Gastroesophageal sphincter (tissue), 4 donors: ENCODE results near the gene SMAD3. TPM values are rescaled to one million over a fixed set of nuclear protein-coding genes. Genes with fewer than 3 reads are reported as not detected.

Experiments used
- ATAC-seq: fragments of 150-250 bp; one replicate; pipeline ENCODE4 v1.9.1; 2016; ENCODE audit warnings: mild to moderate bottlenecking, moderate library complexity
- H3K27ac ChIP-seq, 4 donors: fragments of 200-600 bp; sonication (generic) in 3 of 4; 1 replicate in 3 of 4; 2 replicates in 1 of 4; pipeline ENCODE4 v1.5.1; 2016 to 2019
- H3K27me3 ChIP-seq: fragments of 200-600 bp; sonication (generic); one replicate; pipeline ENCODE4 v1.5.1; 2019
- H3K36me3 ChIP-seq, 2 donors: fragments of 200-600 bp; sonication (generic); one replicate each; pipeline ENCODE4 v1.5.1; 2019; ENCODE audit warnings: control low read depth in 1 of 2
- H3K4me1 ChIP-seq, 3 donors: fragments of 200-600 bp; sonication (generic); 1 replicate in 2 of 3; 2 replicates in 1 of 3; pipeline ENCODE4 v1.5.1; 2016 to 2019; ENCODE audit warnings: control low read depth in 2 of 3
- H3K4me3 ChIP-seq, 2 donors: fragments of 200-600 bp; sonication (generic); one replicate each; pipeline ENCODE4 v1.5.1; 2019; ENCODE audit warnings: mild to moderate bottlenecking in 1 of 2, moderate library complexity in 1 of 2
- H3K9me3 ChIP-seq, 3 donors: fragments of 200-600 bp; sonication (generic); one replicate each; pipeline ENCODE4 v1.5.1; 2017 to 2019; ENCODE audit warnings: control low read depth in 2 of 3
- EP300 ChIP-seq: sonication (generic); formaldehyde crosslinking; IDR thresholded peaks from one replicate; pipeline ENCODE4 v1.6.1; 2017; ENCODE audit warnings: antibody characterized with exemption, mild to moderate bottlenecking
- POLR2A ChIP-seq, 2 donors: fragments of 450-650 bp; IDR thresholded peaks; one replicate each; pipeline ENCODE4 v1.6.1; 2017; ENCODE audit warnings: antibody characterized with exemption in 2 of 2, mild to moderate bottlenecking in 2 of 2, moderate library complexity in 1 of 2
- POLR2AphosphoS5 ChIP-seq: sonication (generic); formaldehyde crosslinking; IDR thresholded peaks from one replicate; pipeline ENCODE4 v1.6.1; 2017; ENCODE audit warnings: antibody characterized with exemption
- WGBS, 2 donors: methylation state at CpG; one replicate each; pipeline ENCODE4 v1.1.5; 2018; ENCODE audit warnings: low coverage in 1 of 2; 5-methylcytosine and 5-hydroxymethylcytosine counted together
- total RNA-seq, 4 donors: library from RNA; depleted of rRNA; stranded (reverse); fragments of >200 nt; gene quantifications; one replicate each; pipeline ENCODE4 v1.1.0, GENCODE V29; 2016
- TF ChIP-seq, protein P1 (sequence below), 4 experiments: fragments of 200-600 bp in 2 of 4; fragments of 450-650 bp in 2 of 4; sonication (generic) in 1 of 4; IDR thresholded peaks; one replicate each; pipeline ENCODE4 v1.5.1; 2017 to 2019; ENCODE audit warnings: antibody characterized with exemption in 4 of 4, mild to moderate bottlenecking in 2 of 4, moderate library complexity in 2 of 4

SMAD3 gene
- total RNA-seq, 4 donors from 2014 or later: 19.8 to 30.6 (median 25.9) TPM

DNA sequence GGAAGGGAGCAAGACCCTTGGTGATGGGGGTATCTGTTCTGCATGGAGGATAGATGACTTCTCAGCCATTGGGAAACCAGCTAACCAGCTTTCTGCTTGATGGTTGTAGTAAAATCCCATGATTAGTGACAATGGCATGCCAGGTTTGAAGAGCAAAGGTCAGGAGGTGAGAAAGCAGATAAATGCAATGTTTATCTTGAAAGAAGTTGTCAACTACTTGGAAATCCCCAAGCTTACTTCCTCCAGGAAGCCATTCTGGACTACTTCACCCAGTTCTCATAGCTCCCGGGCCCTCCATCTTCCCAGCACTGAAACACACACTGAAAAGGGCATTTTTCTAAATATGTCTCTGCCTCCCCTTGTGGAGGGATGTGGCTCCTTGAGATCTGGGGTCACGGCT is 51.3 kb downstream of the SMAD3 start:
- H3K4me3 ChIP-seq: no peak overlapping the region
- H3K36me3 ChIP-seq: no peaks in the 10 kb centered on the region
- no peaks in the 10 kb centered on the region for H3K9me3 ChIP-seq
- no peak for ATAC-seq
- WGBS, 2 donors: 88 to 93% methylated on average over 2 of the region's 2 CpGs
- no peaks in the 10 kb centered on the region for H3K27me3 ChIP-seq
- peak overlapping the region in 2 of 4 donors; percentile 2 to 33 for H3K27ac ChIP-seq
- H3K4me1 ChIP-seq: peaks cover 4 to 86% (median 57%) of the 10 kb centered on the region in 3 donors
- TF ChIP-seq POLR2AphosphoS5 (no peak), EP300 (no peak)

DNA sequence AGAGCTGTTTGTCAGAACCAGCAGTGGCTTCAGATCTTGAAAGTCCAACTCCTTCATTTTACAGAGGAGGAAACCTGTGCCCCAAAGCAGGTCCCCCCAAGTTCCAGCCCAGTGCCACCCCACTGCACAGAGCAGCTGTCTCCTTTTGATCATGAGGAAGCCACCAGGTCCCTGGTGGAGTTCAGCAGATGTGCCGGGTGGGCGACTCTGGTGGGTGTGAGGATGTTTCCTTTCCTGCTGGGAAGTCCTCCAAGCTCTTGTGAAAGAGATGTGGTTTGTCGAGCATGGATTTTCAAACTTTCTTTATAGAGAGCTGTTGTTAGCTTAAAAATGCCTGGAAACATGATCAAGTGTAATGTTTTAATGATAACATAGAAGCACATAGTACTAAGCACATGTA is 52.0 kb downstream of the SMAD3 start:
- 0% methylated on average over 1 of the region's 3 CpGs; no CpG with 5 or more reads in 1 of the 2 donors for WGBS, 2 donors
- no peaks in the 10 kb centered on the region for H3K27me3 ChIP-seq
- H3K4me3 ChIP-seq: no peak overlapping the region
- H3K4me1 ChIP-seq: peaks cover 4 to 92% (median 62%) of the 10 kb centered on the region in 3 donors
- peak overlapping the region in 3 of 4 donors; percentile 2 to 33 (median 32) for H3K27ac ChIP-seq
- TF ChIP-seq EP300 (no peak), POLR2AphosphoS5 (no peak), POLR2A (IDR thresholded peaks at IDR 0.05) (no peak)
- TF ChIP-seq, protein P1, sequence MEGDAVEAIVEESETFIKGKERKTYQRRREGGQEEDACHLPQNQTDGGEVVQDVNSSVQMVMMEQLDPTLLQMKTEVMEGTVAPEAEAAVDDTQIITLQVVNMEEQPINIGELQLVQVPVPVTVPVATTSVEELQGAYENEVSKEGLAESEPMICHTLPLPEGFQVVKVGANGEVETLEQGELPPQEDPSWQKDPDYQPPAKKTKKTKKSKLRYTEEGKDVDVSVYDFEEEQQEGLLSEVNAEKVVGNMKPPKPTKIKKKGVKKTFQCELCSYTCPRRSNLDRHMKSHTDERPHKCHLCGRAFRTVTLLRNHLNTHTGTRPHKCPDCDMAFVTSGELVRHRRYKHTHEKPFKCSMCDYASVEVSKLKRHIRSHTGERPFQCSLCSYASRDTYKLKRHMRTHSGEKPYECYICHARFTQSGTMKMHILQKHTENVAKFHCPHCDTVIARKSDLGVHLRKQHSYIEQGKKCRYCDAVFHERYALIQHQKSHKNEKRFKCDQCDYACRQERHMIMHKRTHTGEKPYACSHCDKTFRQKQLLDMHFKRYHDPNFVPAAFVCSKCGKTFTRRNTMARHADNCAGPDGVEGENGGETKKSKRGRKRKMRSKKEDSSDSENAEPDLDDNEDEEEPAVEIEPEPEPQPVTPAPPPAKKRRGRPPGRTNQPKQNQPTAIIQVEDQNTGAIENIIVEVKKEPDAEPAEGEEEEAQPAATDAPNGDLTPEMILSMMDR (IDR thresholded peaks at IDR 0.05): no peak
- no peaks in the 10 kb centered on the region for H3K9me3 ChIP-seq
- ATAC-seq: no peak
- no peaks in the 10 kb centered on the region for H3K36me3 ChIP-seq

DNA sequence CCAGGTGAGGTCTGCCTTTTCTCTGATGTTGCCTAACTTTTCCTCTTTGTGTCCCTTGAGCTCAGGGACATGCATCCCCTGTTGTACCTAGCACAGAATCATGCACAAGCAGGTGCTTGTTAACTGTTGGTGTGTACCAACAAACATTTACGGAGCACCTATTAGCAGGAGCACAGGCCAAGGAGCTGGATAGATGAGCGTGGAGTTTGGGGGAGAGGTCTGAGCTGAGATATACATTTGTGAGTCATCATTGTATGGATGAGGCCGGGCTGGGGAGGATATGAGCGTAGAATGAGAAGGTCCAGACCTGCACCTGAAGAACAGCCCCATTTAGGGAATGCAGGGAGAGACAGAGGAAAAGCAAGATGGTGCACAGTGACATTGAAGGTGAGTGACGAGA is 53.4 kb downstream of the SMAD3 start:
- Histone ChIP-seq H3K27ac (peak overlapping the region in 2 of 4 donors; percentile 83 to 86), H3K27me3 (no peaks in the 10 kb centered on the region), H3K36me3 (no peaks in the 10 kb centered on the region), H3K9me3 (no peaks in the 10 kb centered on the region), H3K4me3 (no peak overlapping the region), H3K4me1 (peaks cover 4 to 96% (median 63%) of the 10 kb centered on the region in 3 donors)
- 89% methylated on average over 3 of the region's 5 CpGs; no CpG with 5 or more reads in 1 of the 2 donors for WGBS, 2 donors
- no peak for TF ChIP-seq POLR2AphosphoS5
- no peak for TF ChIP-seq POLR2A (IDR thresholded peaks at IDR 0.05)
- TF ChIP-seq EP300: no peak
- TF ChIP-seq, protein P1 (IDR thresholded peaks at IDR 0.05): no peak
- ATAC-seq: no peak

DNA sequence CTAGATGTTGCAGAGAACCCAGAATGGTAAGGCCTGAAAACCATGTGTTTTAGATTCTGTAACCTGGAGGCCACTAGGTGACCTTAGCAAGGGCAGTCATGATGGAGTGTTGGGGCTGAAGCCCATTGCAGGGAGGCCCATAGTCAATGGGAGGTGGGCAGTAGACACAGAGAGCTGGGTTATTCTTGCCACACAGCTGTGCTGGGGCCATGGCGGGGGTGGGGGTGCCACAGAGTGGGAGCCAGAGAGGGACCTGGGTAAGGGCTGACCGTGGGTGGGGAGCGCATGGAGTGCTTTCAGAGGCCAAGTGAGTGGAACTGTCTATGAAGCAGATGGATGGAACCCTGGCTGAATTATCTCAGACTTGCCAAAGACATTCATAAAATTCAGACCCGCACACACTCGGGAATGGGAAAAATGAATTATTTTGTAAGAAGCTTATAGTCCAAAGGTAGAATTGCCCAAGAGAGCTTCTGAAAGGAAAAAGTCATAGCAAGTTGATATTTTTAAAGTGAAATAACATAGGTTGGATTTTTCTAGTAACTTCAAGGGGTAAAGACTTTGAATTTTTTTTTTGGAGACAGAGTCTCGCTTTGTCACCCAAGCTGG is 53.9 kb downstream of the SMAD3 start:
- Histone ChIP-seq H3K27me3 (no peaks in the 10 kb centered on the region), H3K36me3 (no peaks in the 10 kb centered on the region), H3K4me1 (peaks cover 4 to 96% (median 68%) of the 10 kb centered on the region in 3 donors), H3K9me3 (no peaks in the 10 kb centered on the region), H3K27ac (peak overlapping the region in 3 of 4 donors; percentile 83 to 89 (median 86)), H3K4me3 (no peak overlapping the region)
- TF ChIP-seq POLR2A (IDR thresholded peaks at IDR 0.05): no peak
- TF ChIP-seq EP300: no peak
- TF ChIP-seq, protein P1 (IDR thresholded peaks at IDR 0.05): no peak
- no peak for TF ChIP-seq POLR2AphosphoS5
- WGBS, 2 donors: 93% methylated on average over 3 of the region's 6 CpGs; no CpG with 5 or more reads in 1 of the 2 donors
- no peak for ATAC-seq

DNA sequence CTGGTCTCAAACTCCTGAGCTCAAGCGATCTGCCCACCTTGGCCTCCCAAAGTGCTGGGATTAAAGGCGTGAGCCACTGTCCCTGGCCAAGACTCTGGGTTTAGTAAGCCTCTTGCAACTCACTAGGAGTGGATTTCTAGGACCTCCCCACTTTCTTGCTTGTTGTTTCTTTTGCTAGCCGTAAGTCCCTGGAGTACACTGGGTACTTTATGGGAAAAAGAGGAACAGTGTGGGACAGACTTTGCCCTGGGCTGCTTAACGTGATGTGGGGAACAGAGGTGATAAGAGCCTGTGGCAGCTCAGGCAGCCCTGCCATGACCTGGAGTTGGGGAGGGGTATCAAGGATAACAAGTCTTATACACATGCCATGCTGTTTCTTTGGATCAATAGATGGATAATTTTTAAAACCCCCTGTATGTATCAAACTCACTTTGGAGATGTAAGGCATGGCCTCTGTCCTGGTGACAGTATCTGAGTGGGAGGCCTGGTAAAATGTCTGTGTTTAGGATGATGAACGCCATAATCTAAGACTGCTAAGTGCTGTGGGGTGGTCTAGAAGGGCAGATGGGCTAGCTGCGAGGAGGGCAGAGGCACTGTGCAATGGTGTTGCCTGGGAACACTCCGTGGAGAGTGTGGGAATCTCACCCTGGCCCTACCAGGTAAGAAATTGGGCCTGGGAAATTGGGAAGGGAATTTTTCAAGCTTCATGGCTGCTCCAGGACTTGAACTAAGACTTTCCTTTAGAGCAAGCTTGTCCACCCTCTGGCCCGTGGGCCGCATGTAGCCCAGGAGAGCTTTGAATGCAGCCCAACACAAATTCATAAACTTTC is 54.8 kb downstream of the SMAD3 start:
- no peak for ATAC-seq
- H3K36me3 ChIP-seq: no peaks in the 10 kb centered on the region
- peak overlapping the region; percentile 83 to 89 (median 86) for H3K27ac ChIP-seq
- WGBS, 2 donors: 64 to 65% methylated on average over 2 to 7 of the region's 9 CpGs
- H3K4me1 ChIP-seq: peaks cover 4 to 96% (median 71%) of the 10 kb centered on the region in 3 donors
- no peaks in the 10 kb centered on the region for H3K9me3 ChIP-seq
- H3K27me3 ChIP-seq: no peaks in the 10 kb centered on the region
- TF ChIP-seq POLR2A (IDR thresholded peaks at IDR 0.05): no peak
- no peak for TF ChIP-seq EP300
- TF ChIP-seq, protein P1 (IDR thresholded peaks at IDR 0.05): no peak
- no peak for TF ChIP-seq POLR2AphosphoS5
- peak overlapping the region in 1 of 2 donors; percentile 45 for H3K4me3 ChIP-seq
